Mucosa of stomach (tissue), 1 donor: ENCODE data around the gene DEFB128.
"Not testable (repeated sequence)": the region's sequence is repeated elsewhere in the genome, so short reads cannot be mapped to it uniquely, and the experiment has no call there.

ENCODE experiments used
- H3K27me3 ChIP-seq: one replicate; pipeline ENCODE4 v1.7.0; 2013; ENCODE audit warnings: mild to moderate bottlenecking, low read length; ENCODE audit not compliant: control insufficient read depth, insufficient read depth
- H3K36me3 ChIP-seq: one replicate; pipeline ENCODE4 v1.7.0; 2013; ENCODE audit warnings: low read length; ENCODE audit not compliant: control insufficient read depth, insufficient read depth
- H3K4me1 ChIP-seq: one replicate; pipeline ENCODE4 v1.7.0; 2013; ENCODE audit warnings: mild to moderate bottlenecking, low read length; ENCODE audit not compliant: control insufficient read depth, insufficient read depth
- H3K4me3 ChIP-seq: one replicate; pipeline ENCODE4 v1.7.0; 2013; ENCODE audit warnings: low read length
- H3K9ac ChIP-seq: one replicate; pipeline ENCODE4 v1.7.0; 2013; ENCODE audit warnings: mild to moderate bottlenecking, low read length, moderate library complexity
- H3K9me3 ChIP-seq: one replicate; pipeline ENCODE4 v1.7.0; 2013; ENCODE audit warnings: mild to moderate bottlenecking, low read length, moderate library complexity; ENCODE audit not compliant: control insufficient read depth
- donor health status: Pancreatic carcinoma.

DEFB128 gene

DNA sequence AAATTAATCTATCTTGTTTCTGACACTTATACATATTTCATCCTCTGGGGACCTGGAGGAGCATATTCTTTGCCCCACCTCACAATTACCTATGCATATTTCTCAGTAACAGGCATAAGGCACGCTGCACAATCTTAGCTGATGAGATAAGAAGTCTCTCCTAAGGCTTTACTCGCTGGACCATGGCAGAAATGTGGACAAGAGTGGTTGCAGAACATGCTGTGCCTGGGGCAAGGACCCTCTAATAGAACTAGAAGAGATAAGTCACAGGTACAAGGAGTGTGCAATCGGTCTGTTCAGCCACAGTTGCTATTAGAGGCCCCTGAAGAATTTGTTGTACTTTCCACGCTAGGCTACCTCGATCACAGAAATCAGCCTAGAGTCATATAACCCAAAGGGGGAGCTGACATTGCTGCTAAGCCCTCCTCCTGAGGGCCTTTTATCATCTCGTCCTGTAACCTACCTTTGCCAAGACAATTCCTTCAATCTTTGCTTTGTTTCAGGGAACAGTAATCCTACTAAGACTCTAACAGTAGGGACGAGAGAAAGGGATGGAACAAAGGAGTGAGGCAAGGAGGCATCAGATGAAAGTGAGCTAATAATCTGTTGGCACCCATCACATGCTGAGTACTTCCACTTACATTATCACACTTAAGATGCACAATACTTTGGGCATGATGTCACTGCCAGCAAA is 21.4 kb upstream of the DEFB128 start:
- H3K36me3 ChIP-seq, result no peaks in the 10 kb centered on the region
- no peak overlapping the region for H3K9ac ChIP-seq
- peaks cover 3% of the 10 kb centered on the region for H3K27me3 ChIP-seq
- H3K4me1 ChIP-seq, result no peaks in the 10 kb centered on the region
- H3K9me3 ChIP-seq, result no peaks in the 10 kb centered on the region
- H3K4me3 ChIP-seq, result no peak overlapping the region

DNA sequence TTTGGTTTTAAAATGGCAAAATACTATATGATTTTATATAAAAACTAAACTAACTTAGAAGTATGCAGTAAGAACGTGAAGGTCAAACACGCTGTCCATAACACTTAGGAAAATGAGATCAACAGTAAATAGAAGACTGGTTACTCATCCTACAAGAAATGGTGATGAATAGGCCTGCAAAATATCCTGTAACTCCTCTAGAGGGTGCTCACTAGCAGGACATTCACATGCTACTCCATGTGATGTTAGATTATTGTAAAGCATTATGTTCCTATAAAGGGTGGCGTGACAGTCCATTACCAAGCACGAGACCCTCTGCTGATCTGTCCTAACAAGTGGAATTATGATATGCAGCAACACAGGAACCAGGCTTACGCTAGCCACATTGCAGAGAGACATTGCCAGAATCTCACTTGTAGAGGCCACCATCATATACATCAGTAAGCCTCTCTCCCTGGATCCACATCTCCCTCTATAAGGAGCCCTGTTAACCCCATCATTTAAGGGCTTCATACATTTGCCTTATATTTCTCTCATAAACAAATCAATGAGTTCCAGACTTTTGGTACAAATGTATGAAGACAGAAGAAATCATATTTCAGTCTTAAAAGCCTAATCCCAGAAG is 19.5 kb upstream of the DEFB128 start:
- no peaks in the 10 kb centered on the region for H3K9me3 ChIP-seq
- H3K4me1 ChIP-seq, result no peaks in the 10 kb centered on the region
- no peaks in the 10 kb centered on the region for H3K36me3 ChIP-seq
- peaks cover 3% of the 10 kb centered on the region for H3K27me3 ChIP-seq
- H3K9ac ChIP-seq, result no peak overlapping the region
- no peak overlapping the region for H3K4me3 ChIP-seq

DNA sequence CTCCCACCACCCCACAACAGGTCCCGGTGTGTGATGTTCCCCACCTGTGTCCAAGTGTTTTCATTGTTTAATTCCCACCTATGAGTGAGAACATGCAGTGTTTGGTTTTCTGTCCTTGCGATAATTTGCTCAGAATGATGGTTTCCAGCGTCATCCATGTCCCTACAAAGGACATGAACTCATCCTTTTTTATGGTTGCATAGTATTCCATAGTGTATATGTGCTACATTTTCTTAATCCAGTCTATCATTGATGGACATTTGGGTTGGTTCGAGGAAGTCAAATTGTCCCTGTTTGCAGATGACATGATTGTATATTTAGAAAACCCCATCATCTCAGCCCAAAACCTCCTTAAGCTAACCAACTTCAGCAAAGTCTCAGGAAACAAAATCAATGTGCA is 14.1 kb upstream of the DEFB128 start:
- H3K27me3 ChIP-seq, H3K36me3 ChIP-seq, H3K4me3 ChIP-seq, H3K9me3 ChIP-seq, H3K4me1 ChIP-seq, H3K9ac ChIP-seq: not testable (repeated sequence)

DNA sequence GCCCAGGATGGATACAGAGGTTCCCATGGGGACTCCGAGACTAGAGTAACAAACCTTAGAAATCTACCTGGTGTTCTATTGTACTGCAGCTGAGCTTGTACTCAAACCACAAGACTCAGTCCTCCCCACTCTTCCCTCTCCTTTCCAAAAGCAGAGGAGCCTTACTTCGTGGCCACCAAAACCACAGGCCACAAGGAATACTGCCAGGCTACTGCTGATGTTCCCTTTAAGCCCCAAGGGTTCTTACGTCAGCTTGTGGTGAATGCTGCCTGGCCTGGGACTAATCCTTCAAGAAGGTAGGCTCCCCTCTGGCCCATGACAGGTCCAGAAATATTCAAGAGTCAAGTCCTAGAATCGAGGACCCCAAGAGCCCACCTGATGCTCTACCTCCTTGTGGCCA is 10.5 kb upstream of the DEFB128 start:
- Histone ChIP-seq H3K4me3 (no peak overlapping the region), H3K9me3 (no peaks in the 10 kb centered on the region), H3K36me3 (no peaks in the 10 kb centered on the region), H3K4me1 (no peaks in the 10 kb centered on the region), H3K27me3 (no peaks in the 10 kb centered on the region), H3K9ac (no peak overlapping the region)

DNA sequence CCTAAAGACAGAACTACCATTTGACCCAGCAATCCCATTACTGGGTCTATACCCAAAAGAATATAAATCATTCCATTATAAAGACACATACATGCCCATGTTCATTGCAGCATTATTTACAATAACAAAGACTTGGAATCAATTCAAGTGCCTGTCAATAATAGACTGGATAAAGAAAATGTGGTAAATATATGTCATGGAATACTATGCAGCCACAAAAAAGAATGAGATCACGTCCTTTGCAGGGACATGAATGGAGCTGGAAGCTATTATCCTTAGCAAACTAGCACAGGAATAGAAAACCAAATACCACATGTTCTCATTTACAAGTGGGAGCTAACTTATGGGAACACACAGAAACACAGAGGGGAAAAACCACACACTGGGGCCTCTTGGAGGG is 8.7 kb upstream of the DEFB128 start:
- Histone ChIP-seq H3K9me3 (no peaks in the 10 kb centered on the region), H3K4me1 (no peaks in the 10 kb centered on the region), H3K4me3 (no peak overlapping the region), H3K9ac (no peak overlapping the region), H3K36me3 (no peaks in the 10 kb centered on the region), H3K27me3 (no peaks in the 10 kb centered on the region)

DNA sequence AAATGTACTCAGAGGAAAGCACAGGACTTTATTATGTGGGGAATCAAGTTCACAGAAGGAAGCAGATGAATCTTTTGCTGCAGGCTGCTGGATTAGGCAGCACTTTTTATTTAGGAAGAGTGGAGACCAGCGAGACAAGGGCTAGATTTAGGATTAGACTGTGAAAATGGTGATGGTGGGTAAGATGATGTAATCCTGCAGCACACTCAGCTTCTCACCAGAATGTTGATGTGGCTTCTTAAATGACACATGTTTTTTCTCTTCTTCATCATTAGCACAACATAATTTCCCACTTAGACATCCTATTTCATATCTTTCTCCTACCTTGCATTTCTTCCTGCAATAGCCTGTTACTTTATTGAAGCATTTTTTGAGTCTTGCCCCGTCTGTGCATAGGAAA is 1.8 kb downstream of the DEFB128 start:
- Histone ChIP-seq H3K36me3 (no peaks in the 10 kb centered on the region), H3K4me3 (no peak overlapping the region), H3K9ac (no peak overlapping the region), H3K4me1 (no peaks in the 10 kb centered on the region), H3K9me3 (no peaks in the 10 kb centered on the region), H3K27me3 (no peaks in the 10 kb centered on the region)

DNA sequence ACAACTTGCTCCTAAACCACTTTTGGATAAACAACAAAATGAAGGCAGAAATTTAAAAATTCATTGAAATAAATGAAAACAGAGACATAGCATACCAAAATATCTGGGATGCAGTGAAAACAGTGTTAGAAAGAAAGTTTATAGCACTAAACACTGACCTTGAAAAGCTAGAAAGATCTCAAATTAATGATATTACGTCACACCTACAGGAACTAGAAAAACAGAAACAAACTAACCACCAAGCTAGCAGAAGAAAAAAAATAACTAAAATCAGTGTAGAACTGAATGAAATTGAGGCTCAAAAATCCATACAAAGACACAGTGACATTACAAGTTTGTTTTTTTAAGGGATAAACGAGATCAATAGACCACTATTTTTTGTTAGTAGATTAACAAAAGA is 5.2 kb downstream of the DEFB128 start:
- Histone ChIP-seq H3K4me1 (no peaks in the 10 kb centered on the region), H3K36me3 (no peaks in the 10 kb centered on the region), H3K9me3 (no peaks in the 10 kb centered on the region), H3K4me3 (no peak overlapping the region), H3K27me3 (no peaks in the 10 kb centered on the region), H3K9ac (no peak overlapping the region)

DNA sequence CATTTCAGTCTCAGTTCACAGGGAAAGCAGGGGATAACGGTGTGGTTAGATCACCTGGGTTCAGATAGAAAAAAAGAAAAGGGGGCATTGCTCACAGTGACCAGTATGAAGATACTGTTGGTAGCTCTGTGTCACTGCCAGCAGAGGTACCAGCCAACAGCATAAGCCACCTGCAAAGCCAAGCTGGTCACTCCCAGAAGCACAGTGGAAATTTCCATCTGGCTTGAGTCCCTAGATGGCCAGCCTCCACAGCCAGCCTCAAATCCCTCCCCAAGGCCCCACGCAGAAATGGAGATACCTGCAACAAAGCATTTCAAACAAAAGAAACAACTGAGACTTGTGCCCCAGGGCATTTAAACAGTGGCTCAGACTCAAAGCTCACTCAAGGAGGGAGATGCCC is 20.6 kb downstream of the DEFB128 start:
- Histone ChIP-seq H3K27me3 (peaks cover 2% of the 10 kb centered on the region), H3K36me3 (no peaks in the 10 kb centered on the region), H3K4me1 (no peaks in the 10 kb centered on the region), H3K4me3 (no peak overlapping the region), H3K9ac (no peak overlapping the region), H3K9me3 (no peaks in the 10 kb centered on the region)

DNA sequence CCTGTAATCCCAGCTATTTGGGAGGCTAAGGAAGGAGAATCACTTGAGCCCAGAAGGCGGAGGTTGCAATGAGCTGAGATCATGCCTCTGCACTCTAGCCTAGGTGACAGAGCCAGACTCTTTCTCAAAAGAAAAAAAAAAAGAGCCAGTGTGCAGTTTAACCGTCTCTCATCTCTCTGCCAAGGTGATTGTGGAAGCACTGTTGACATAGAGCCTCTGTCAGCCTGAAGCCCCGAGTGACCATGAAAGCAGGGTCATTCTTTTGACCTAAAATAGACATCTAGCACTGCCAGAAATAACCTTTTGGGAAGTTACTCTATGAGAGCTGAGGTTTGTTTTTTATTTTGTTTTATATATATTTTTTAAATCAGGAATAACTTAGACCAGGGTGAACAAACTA is 24.9 kb downstream of the DEFB128 start:
- no peaks in the 10 kb centered on the region for H3K36me3 ChIP-seq
- H3K4me3 ChIP-seq, result no peak overlapping the region
- H3K4me1 ChIP-seq, result no peaks in the 10 kb centered on the region
- H3K9me3 ChIP-seq, result no peaks in the 10 kb centered on the region
- no peak overlapping the region for H3K9ac ChIP-seq
- peaks cover 2% of the 10 kb centered on the region for H3K27me3 ChIP-seq

DNA sequence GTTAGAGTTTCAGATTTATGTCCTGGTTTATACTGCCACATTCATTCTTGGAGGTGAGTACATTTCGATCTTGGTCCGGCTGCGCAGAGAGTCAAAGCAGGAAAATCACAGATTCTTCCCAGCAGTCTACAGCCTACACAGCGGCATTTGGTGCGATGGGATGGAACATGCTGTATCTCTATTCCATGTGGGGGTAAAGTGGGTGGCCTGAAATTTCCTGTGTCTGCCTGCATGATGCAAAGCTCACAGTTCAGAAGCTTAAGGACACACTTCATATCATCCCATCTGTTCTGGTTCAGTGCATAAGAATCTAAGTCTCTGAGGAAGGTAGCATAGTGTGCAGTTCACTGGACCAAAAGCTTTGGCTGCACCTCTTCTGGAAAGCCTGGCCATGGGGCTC is 32.4 kb downstream of the DEFB128 start, which contains the start of gene DEFB127:
Gene DEFB127 (plus strand): TSS at position 301 of the 400 bp plus-strand sequence. CDS start 91 bp downstream, at position 392.
- H3K36me3 ChIP-seq, result no peaks in the 10 kb centered on the region
- H3K27me3 ChIP-seq, result no peaks in the 10 kb centered on the region
- no peak within 1 kb of the TSS for H3K4me3 ChIP-seq
- H3K9me3 ChIP-seq, result no peaks in the 10 kb centered on the region
- H3K9ac ChIP-seq, result no peak within 1 kb of the TSS
- no peaks in the 10 kb centered on the region for H3K4me1 ChIP-seq

DNA sequence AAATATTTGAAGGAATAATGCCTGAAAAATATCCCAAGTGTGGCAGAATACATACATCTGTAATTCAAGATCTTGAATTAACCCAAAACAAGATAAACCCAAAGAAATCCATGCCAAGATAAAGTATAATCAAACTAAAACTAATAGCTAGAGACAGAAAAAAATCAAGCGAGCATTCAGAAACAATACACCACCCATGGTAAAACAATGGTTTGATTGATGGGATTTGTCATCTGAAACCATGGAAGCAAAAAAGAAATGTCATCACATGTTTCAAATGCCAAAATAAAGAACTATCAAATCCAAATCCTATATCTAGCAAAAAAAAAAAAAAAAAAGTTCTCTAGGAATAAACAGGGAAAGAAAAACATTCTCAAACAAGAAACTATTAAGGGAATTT is 37.4 kb downstream of the DEFB128 start:
- H3K9ac ChIP-seq, result no peak overlapping the region
- H3K36me3 ChIP-seq, result no peaks in the 10 kb centered on the region
- no peaks in the 10 kb centered on the region for H3K4me1 ChIP-seq
- H3K9me3 ChIP-seq, result no peaks in the 10 kb centered on the region
- no peaks in the 10 kb centered on the region for H3K27me3 ChIP-seq
- H3K4me3 ChIP-seq, result no peak overlapping the region

DNA sequence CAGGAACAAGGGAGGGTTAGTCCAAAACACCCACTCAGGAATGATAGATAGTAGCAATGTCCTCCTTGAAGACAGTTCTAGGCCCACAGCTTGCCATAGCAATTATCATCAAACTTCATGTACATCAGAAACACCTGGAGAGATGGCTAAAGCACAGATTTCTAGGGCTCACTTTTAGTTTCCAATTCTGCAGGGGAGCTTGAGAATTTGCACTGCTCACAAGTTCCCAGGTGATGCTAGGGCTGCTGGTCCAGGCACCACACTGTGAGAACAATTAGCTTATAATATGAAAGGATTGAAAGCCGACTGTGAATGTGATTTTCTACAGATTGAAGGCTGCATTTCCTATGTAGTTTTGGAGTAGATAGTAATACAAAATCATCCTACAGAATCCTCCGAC is 43.6 kb downstream of the DEFB128 start:
- no peak overlapping the region for H3K9ac ChIP-seq
- no peak overlapping the region for H3K4me3 ChIP-seq
- H3K36me3 ChIP-seq, result no peaks in the 10 kb centered on the region
- peaks cover 7% of the 10 kb centered on the region for H3K27me3 ChIP-seq
- H3K9me3 ChIP-seq, result no peaks in the 10 kb centered on the region
- H3K4me1 ChIP-seq, result no peaks in the 10 kb centered on the region
